IMR-90 (cell line): ENCODE measurements around the gene MNAT1. TPM values are rescaled to one million over a fixed set of nuclear protein-coding genes. Genes with fewer than 3 reads are reported as not detected.

Source experiments
- ATAC-seq: fragments of 200-7000 bp; cut with Tn5 transposase; 2 replicates; pipeline ENCODE4 v1.9.1; 2020; ENCODE audit warnings: low read depth, mild to moderate bottlenecking, moderate library complexity
- BruUV-seq: library from RNA; stranded (reverse); fragments of 400-500 nt; replicated peaks from 2 replicates; lab custom pipeline; 2021; lab: Mats Ljungman, UMichigan
- CTCF ChIA-PET: fragments of 300-600 bp; formaldehyde crosslinking; extraction: SDS; loops from one replicate; lab custom pipeline; 2021; ENCODE audit warnings: antibody characterized with exemption; lab: Yijun Ruan, JAX
- POLR2A ChIA-PET: fragments of 300-600 bp; sonication (Branson Sonifier 250); formaldehyde crosslinking; loops from one replicate; lab custom pipeline; 2022; ENCODE audit warnings: antibody characterized with exemption; ENCODE audit not compliant: unreplicated experiment; lab: Charles Lee
- DNase-seq: peaks from one replicate; pipeline ENCODE4 v3.0.0; 2013
- H2AFZ ChIP-seq: replicated peaks from 2 replicates; pipeline ENCODE3; 2013; ENCODE audit warnings: low read length, mild to moderate bottlenecking; ENCODE audit not compliant: poor library complexity
- H2AK5ac ChIP-seq: 2 replicates; pipeline ENCODE4 v1.6.1; 2013; ENCODE audit warnings: low read depth, low read length, inconsistent platforms
- H2AK9ac ChIP-seq: replicated peaks from 2 replicates; pipeline ENCODE3; 2013; ENCODE audit warnings: mild to moderate bottlenecking, low read depth, low read length, moderate library complexity; ENCODE audit not compliant: poor library complexity
- H2BK120ac ChIP-seq: 2 replicates; pipeline ENCODE4 v1.6.1; 2013; ENCODE audit warnings: low read depth, low read length, inconsistent platforms
- H2BK15ac ChIP-seq: 3 replicates; pipeline ENCODE4 v1.6.1; 2013; ENCODE audit warnings: low read depth, low read length, inconsistent platforms
- H2BK20ac ChIP-seq: 2 replicates; pipeline ENCODE4 v1.6.1; 2013; ENCODE audit warnings: low read depth, mild to moderate bottlenecking, inconsistent platforms, low read length, moderate library complexity
- H2BK5ac ChIP-seq: 2 replicates; pipeline ENCODE4 v1.6.1; 2013; ENCODE audit warnings: mild to moderate bottlenecking, low read depth, low read length, inconsistent platforms; ENCODE audit not compliant: poor library complexity, severe bottlenecking
- H3K14ac ChIP-seq: replicated peaks from 2 replicates; pipeline ENCODE4 v1.6.1; 2013; ENCODE audit warnings: low read depth, low read length, inconsistent platforms
- H3K18ac ChIP-seq: 2 replicates; pipeline ENCODE4 v1.6.1; 2013; ENCODE audit warnings: low read depth, low read length, control low read depth
- H3K23ac ChIP-seq: 2 replicates; pipeline ENCODE4 v1.6.1; 2013; ENCODE audit warnings: low read depth, low read length, inconsistent platforms
- H3K27ac ChIP-seq: 2 replicates; pipeline ENCODE4 v1.5.1; 2013; ENCODE audit warnings: mild to moderate bottlenecking, control low read depth, low read length; ENCODE audit not compliant: insufficient read depth
- H3K27me3 ChIP-seq: 2 replicates; pipeline ENCODE4 v1.6.1; 2013; ENCODE audit warnings: low read length; ENCODE audit not compliant: control insufficient read depth, insufficient read depth
- H3K36me3 ChIP-seq: 2 replicates; pipeline ENCODE4 v1.6.1; 2013; ENCODE audit warnings: low read length, mixed read lengths; ENCODE audit not compliant: control insufficient read depth, insufficient read depth
- H3K4ac ChIP-seq: 2 replicates; pipeline ENCODE4 v1.6.1; 2013; ENCODE audit warnings: low read depth, low read length, inconsistent platforms
- H3K4me1 ChIP-seq: 2 replicates; pipeline ENCODE4 v1.6.1; 2013; ENCODE audit warnings: low read length, mixed read lengths; ENCODE audit not compliant: control insufficient read depth, insufficient read depth
- H3K4me2 ChIP-seq: 2 replicates; pipeline ENCODE4 v1.6.1; 2013; ENCODE audit warnings: low read depth, mild to moderate bottlenecking, control low read depth, low read length, moderate library complexity
- H3K4me3 ChIP-seq: 2 replicates; pipeline ENCODE4 v1.5.1; 2013; ENCODE audit warnings: low read depth, mild to moderate bottlenecking, control low read depth, low read length, moderate library complexity; ENCODE audit not compliant: insufficient read depth
- H3K56ac ChIP-seq: 2 replicates; pipeline ENCODE4 v1.6.1; 2013; ENCODE audit warnings: low read length, inconsistent platforms; ENCODE audit not compliant: insufficient read depth; ENCODE audit errors: extremely low read depth
- H3K79me1 ChIP-seq, 2 experiments: 2 replicates each; pipeline ENCODE4 v1.6.1; 2013; ENCODE audit warnings: low read length in 2 of 2, inconsistent platforms in 1 of 2, low read depth in 1 of 2
- H3K9ac ChIP-seq: 2 replicates; pipeline ENCODE4 v1.6.1; 2013; ENCODE audit warnings: low read depth, low read length, control low read depth
- H3K9me1 ChIP-seq: 2 replicates; pipeline ENCODE4 v1.6.1; 2013; ENCODE audit warnings: low read length, inconsistent platforms; ENCODE audit not compliant: insufficient read depth
- H3K9me3 ChIP-seq: 2 replicates; pipeline ENCODE4 v1.6.1; 2013; ENCODE audit warnings: low read length; ENCODE audit not compliant: control insufficient read depth, insufficient read depth
- H4K20me1 ChIP-seq: 2 replicates; pipeline ENCODE4 v1.6.1; 2013; ENCODE audit warnings: low read length, inconsistent platforms; ENCODE audit not compliant: insufficient read depth
- H4K5ac ChIP-seq: 2 replicates; pipeline ENCODE4 v1.6.1; 2013; ENCODE audit warnings: mild to moderate bottlenecking, low read depth, low read length, control low read depth
- H4K8ac ChIP-seq, 2 experiments: 2 replicates each; pipeline ENCODE4 v1.6.1; 2013; ENCODE audit warnings: low read depth in 2 of 2, low read length in 2 of 2, control low read depth in 1 of 2, inconsistent platforms in 1 of 2
- H4K91ac ChIP-seq: 2 replicates; pipeline ENCODE4 v1.6.1; 2013; ENCODE audit warnings: low read depth, low read length, inconsistent platforms; ENCODE audit not compliant: insufficient read depth
- BHLHE40 ChIP-seq: fragments of 150-350 bp; IDR thresholded peaks from 2 replicates; pipeline ENCODE4 v1.6.1; 2016; ENCODE audit warnings: mild to moderate bottlenecking, low read depth, low read length
- CEBPB ChIP-seq: IDR thresholded peaks from 2 replicates; pipeline ENCODE4 v1.6.1; 2012; ENCODE audit warnings: low read depth, low read length, improper control_type of control experiment
- CTCF ChIP-seq: conservative IDR thresholded peaks from 2 replicates; pipeline ENCODE4 v1.5.1; 2012; ENCODE audit warnings: mild to moderate bottlenecking, low read depth, low read length, improper control_type of control experiment
- MAFK ChIP-seq: IDR thresholded peaks from 2 replicates; pipeline ENCODE4 v1.6.1; 2012; ENCODE audit warnings: low read depth, low read length, improper control_type of control experiment
- MXI1 ChIP-seq: IDR thresholded peaks from 2 replicates; pipeline ENCODE4 v1.6.1; 2012; ENCODE audit warnings: low read depth, mild to moderate bottlenecking, low read length, moderate library complexity, borderline replicate concordance
- NFE2L2 ChIP-seq: fragments of 150-350 bp; IDR thresholded peaks from 2 replicates; pipeline ENCODE4 v1.6.1; 2016; ENCODE audit warnings: low read depth, mild to moderate bottlenecking, low read length
- POLR2A ChIP-seq: IDR thresholded peaks from 2 replicates; pipeline ENCODE4 v1.6.1; 2012; ENCODE audit warnings: mild to moderate bottlenecking, low read depth, low read length
- WGBS, 2 experiments: methylation state at CpG; one replicate each; pipeline versions ENCODE4 v1.1.5 to v1.1.7; 2013; ENCODE audit warnings: missing lambda C conversion rate in 2 of 2; ENCODE audit not compliant: insufficient read length in 1 of 2; ENCODE audit errors: extremely low coverage in 2 of 2; 5-methylcytosine and 5-hydroxymethylcytosine counted together
- dilution Hi-C: fragments of 300-500 bp; cut with HindIII; formaldehyde crosslinking; loops from one replicate; pipeline ENCODE4 v1.14.3; 2018; ENCODE audit warnings: low sequenced_read_pairs; ENCODE audit not compliant: unreplicated experiment
- in situ Hi-C: fragments of 300-500 bp; cut with MboI; formaldehyde crosslinking; loops from 3 replicates; pipeline ENCODE4 v1.14.3; 2019; ENCODE audit warnings: low sequenced_read_pairs, inconsistent platforms, mixed read lengths
- intact Hi-C: fragments of 100-400 bp; cut with micrococcal nuclease; formaldehyde crosslinking; loops from 2 replicates; pipeline ENCODE4 v1.10.0; 2022
- polyA plus RNA-seq, 3 experiments: library from polyadenylated mRNA; depleted of rRNA; stranded (reverse); fragments of >200 nt; gene quantifications; 2 replicates each; pipeline ENCODE4 v1.2.3, GENCODE V29; 2012; ENCODE audit warnings: low replicate concordance in 1 of 3
- total RNA-seq: library from RNA; depleted of rRNA; stranded (reverse); fragments of >200 nt; gene quantifications from 2 replicates; pipeline ENCODE4 v1.2.3, GENCODE V29; 2012

MNAT1 gene
- total and polyA plus RNA-seq, 2 of the 4 experiments (the other 2 are of a cell fraction), result 48.2 to 53.0 TPM

DNA sequence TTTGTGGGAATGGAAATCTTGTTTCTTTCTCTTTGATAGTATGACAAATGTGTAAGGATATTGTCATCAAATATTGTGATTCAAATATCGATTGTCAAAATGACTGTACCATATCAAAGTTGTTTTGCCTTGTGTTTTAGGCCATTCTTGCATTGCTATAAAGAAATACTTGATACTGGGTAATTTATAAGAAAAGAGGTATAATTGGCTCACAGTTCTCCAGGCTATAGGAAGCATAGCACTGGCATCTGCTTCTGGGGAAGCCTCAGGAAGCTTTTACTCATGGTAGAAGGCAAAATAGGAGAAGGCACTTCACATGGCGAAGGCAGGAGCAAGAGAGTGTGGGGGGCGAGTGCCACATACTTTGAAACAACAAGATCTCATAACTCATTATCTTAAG, 238.5 kb downstream of the MNAT1 start:
- Histone ChIP-seq H4K8ac (no peak overlapping the region), H3K56ac (no peak overlapping the region), H3K4me2 (no peak overlapping the region), H2BK120ac (no peak overlapping the region), H3K4me3 (no peak overlapping the region), H3K9ac (no peak overlapping the region), H3K4ac (no peak overlapping the region), H3K27me3 (no peaks in the 10 kb centered on the region), H3K36me3 (peaks cover 10% of the 10 kb centered on the region), H3K9me1 (0 out of 2 replicates have a peak, but pooled peaks cover 3% of the 10 kb centered on the region), H3K79me1 (peaks cover 10 to 23% of the 10 kb centered on the region in 2 experiments; a peak in 2 of 4 replicates), H2BK5ac (no peak overlapping the region), H4K20me1 (no peaks in the 10 kb centered on the region), H4K5ac (no peak overlapping the region), H2AFZ (no peak overlapping the region), H4K91ac (no peak overlapping the region), H3K14ac (no peak overlapping the region), H3K9me3 (no peaks in the 10 kb centered on the region), H3K18ac (no peak overlapping the region), H3K4me1 (peaks cover 3% of the 10 kb centered on the region; the same call in 1 of the 2 replicates), H2BK15ac (no peak overlapping the region), H2BK20ac (no peak overlapping the region), H2AK9ac (no peak overlapping the region), H2AK5ac (no peak overlapping the region), H3K27ac (no peak overlapping the region), H3K23ac (no peak overlapping the region)
- ChIA-PET POLR2A (no interaction called here), CTCF (no interaction called here)
- dilution Hi-C loops (no loop called here), intact Hi-C loops (no loop called here), in situ Hi-C loops (no loop called here)
- no peak for TF ChIP-seq CEBPB
- no peak for TF ChIP-seq NFE2L2
- no peak for TF ChIP-seq CTCF
- no peak for TF ChIP-seq POLR2A
- TF ChIP-seq MXI1, result no peak
- no peak for TF ChIP-seq BHLHE40
- TF ChIP-seq MAFK, result no peak
- WGBS, 2 experiments, result no CpG with 5 or more reads among the region's 3 CpGs
- no peak for ATAC-seq
- no TSS peak for BruUV-seq
- DNase-seq, result no peak
